ENCODE results near the gene CEBPB. TPM values are rescaled to one million over a fixed set of nuclear protein-coding genes. Genes with fewer than 3 reads are reported as not detected.
A peak's percentile ranks its signal among the peaks of the same experiment; 100 is the strongest.

Gene CEBPB
- total RNA-seq, 1 donor from 2014 or later, result 33.8 TPM

DNA sequence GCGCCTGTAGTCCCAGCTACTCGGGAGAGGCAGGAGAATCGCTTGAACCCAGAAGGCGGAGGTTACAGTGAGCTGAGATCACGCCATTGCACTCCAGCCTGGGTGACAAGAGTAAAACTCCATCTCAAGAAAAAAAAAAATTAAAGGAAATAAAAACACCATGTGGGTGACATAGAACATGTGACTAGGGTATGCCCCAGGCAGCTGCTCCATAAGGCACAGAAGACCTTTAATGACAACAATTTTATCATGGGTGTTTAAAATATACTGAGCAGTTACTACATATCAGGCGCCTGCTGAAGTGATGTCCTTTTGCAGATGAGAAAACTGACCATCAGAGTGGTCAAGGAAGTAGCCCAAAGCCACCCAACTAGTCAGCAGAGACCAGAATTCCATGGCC is 45.1 kb upstream of the CEBPB start:
- Mint-ChIP-seq H3K27me3 (ENCODE audit: low read depth, unreplicated experiment) (no peaks in the 10 kb centered on the region), H3K36me3 (ENCODE audit: low read depth, unreplicated experiment) (peaks cover 24% of the 10 kb centered on the region), H3K4me1 (ENCODE audit: low read depth, unreplicated experiment) (peaks cover 41% of the 10 kb centered on the region), H3K4me3 (ENCODE audit: unreplicated experiment) (no peak overlapping the region), H3K27ac (ENCODE audit: unreplicated experiment) (peak overlapping the region; percentile 53), H3K9me3 (ENCODE audit: unreplicated experiment) (no peaks in the 10 kb centered on the region)
- Histone ChIP-seq H2AFZ (ENCODE audit: low read depth, low read length) (no peak overlapping the region), H3K79me2 (ENCODE audit: insufficient read depth, low read length) (peaks cover 82% of the 10 kb centered on the region), H3K9me3 (ENCODE audit: insufficient read depth, low read depth, low read length) (no peaks in the 10 kb centered on the region), H3K4me3 (ENCODE audit: insufficient read depth, low read depth, low read length) (no peak overlapping the region), H3K4me1 (ENCODE audit: insufficient read depth, low read length) (peaks cover 53% of the 10 kb centered on the region), H3K4me2 (ENCODE audit: low read length) (peak overlapping the region; percentile 53), H3K27ac (ENCODE audit: low read depth, low read length) (peak overlapping the region; percentile 75), H3K9ac (ENCODE audit: low read length) (peak overlapping the region; percentile 66), H4K20me1 (ENCODE audit: insufficient read depth, low read length) (peaks cover 49% of the 10 kb centered on the region), H3K36me3 (ENCODE audit: insufficient read depth, low read length) (peaks cover 21% of the 10 kb centered on the region), H3K27me3 (ENCODE audit: insufficient read depth, low read length) (no peaks in the 10 kb centered on the region)
- no peak for DNase-seq (ENCODE audit: low read depth)
- FAIRE-seq, result no peak
- TF ChIP-seq EZH2 (IDR thresholded peaks at IDR 0.05; ENCODE audit: insufficient read depth, low read length), result no peak
- TF ChIP-seq, protein P1, sequence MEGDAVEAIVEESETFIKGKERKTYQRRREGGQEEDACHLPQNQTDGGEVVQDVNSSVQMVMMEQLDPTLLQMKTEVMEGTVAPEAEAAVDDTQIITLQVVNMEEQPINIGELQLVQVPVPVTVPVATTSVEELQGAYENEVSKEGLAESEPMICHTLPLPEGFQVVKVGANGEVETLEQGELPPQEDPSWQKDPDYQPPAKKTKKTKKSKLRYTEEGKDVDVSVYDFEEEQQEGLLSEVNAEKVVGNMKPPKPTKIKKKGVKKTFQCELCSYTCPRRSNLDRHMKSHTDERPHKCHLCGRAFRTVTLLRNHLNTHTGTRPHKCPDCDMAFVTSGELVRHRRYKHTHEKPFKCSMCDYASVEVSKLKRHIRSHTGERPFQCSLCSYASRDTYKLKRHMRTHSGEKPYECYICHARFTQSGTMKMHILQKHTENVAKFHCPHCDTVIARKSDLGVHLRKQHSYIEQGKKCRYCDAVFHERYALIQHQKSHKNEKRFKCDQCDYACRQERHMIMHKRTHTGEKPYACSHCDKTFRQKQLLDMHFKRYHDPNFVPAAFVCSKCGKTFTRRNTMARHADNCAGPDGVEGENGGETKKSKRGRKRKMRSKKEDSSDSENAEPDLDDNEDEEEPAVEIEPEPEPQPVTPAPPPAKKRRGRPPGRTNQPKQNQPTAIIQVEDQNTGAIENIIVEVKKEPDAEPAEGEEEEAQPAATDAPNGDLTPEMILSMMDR (IDR thresholded peaks at IDR 0.05; ENCODE audit: insufficient read depth, low read depth, low read length), result no peak

DNA sequence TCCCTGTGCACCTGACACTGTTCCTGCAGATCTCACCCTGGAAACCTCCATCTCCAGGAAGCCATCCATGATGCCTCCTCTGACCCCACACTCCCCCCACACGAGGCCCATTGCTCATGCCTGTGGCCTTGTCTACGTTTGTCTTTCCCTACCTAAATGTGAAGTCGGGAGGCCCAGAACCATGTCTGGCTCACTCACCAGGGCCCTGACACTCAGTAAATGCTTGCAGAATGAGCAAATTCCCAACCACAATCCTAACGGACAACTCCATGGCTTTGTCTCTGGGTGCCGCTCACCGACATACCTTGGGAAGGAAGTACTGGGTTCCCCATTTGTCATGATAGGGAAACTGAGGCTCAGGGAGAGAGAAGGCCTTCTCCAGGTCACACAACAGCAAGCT is 44.4 kb upstream of the CEBPB start:
- Mint-ChIP-seq H3K27ac (ENCODE audit: unreplicated experiment) (peak overlapping the region; percentile 85), H3K4me1 (ENCODE audit: low read depth, unreplicated experiment) (peaks cover 45% of the 10 kb centered on the region), H3K36me3 (ENCODE audit: low read depth, unreplicated experiment) (peaks cover 26% of the 10 kb centered on the region), H3K27me3 (ENCODE audit: low read depth, unreplicated experiment) (no peaks in the 10 kb centered on the region), H3K4me3 (ENCODE audit: unreplicated experiment) (peak overlapping the region; percentile 62), H3K9me3 (ENCODE audit: unreplicated experiment) (no peaks in the 10 kb centered on the region)
- peak overlapping the region; percentile 66 for H3K9ac ChIP-seq (ENCODE audit: low read length)
- H3K9me3 ChIP-seq (ENCODE audit: insufficient read depth, low read depth, low read length), result no peaks in the 10 kb centered on the region
- peaks cover 55% of the 10 kb centered on the region for H3K4me1 ChIP-seq (ENCODE audit: insufficient read depth, low read length)
- peak overlapping the region; percentile 75 for H3K27ac ChIP-seq (ENCODE audit: low read depth, low read length)
- DNase-seq (ENCODE audit: low read depth), result peak; percentile 75
- peaks cover 47% of the 10 kb centered on the region for H4K20me1 ChIP-seq (ENCODE audit: insufficient read depth, low read length)
- TF ChIP-seq, protein P1 (IDR thresholded peaks at IDR 0.05; ENCODE audit: insufficient read depth, low read depth, low read length), result no peak
- TF ChIP-seq EZH2 (IDR thresholded peaks at IDR 0.05; ENCODE audit: insufficient read depth, low read length), result no peak
- FAIRE-seq, result no peak
- H2AFZ ChIP-seq (ENCODE audit: low read depth, low read length), result no peak overlapping the region
- no peaks in the 10 kb centered on the region for H3K27me3 ChIP-seq (ENCODE audit: insufficient read depth, low read length)
- no peak overlapping the region for H3K4me3 ChIP-seq (ENCODE audit: insufficient read depth, low read depth, low read length)
- H3K4me2 ChIP-seq (ENCODE audit: low read length), result peak overlapping the region; percentile 53
- H3K36me3 ChIP-seq (ENCODE audit: insufficient read depth, low read length), result peaks cover 18% of the 10 kb centered on the region
- H3K79me2 ChIP-seq (ENCODE audit: insufficient read depth, low read length), result peaks cover 82% of the 10 kb centered on the region

All from astrocyte (in vitro differentiated cells and primary cell).